A549 treated with ZK216348 at 1 μM for 4 hours (cell line): Measurements from ENCODE around the gene KRT10. TPM values are rescaled to one million over a fixed set of nuclear protein-coding genes. Genes with fewer than 3 reads are reported as not detected.

Experiments
- total RNA-seq: library from RNA; stranded (reverse); fragments of 200-300 nt; extraction: Qiagen RNA extraction; gene quantifications from 5 replicates; pipeline ENCODE4 v1.2.3, GENCODE V29; 2022; ENCODE audit warnings: low read depth

Gene KRT10
- total RNA-seq = 99.6 to 118 TPM (median 105 TPM) in 5 replicates

GRCh38 chr17:40822132-40822812 is at the start of gene KRT10:
Gene KRT10, minus strand, starts transcription at chr17:40822614. Its CDS starts 29 bp downstream, at chr17:40822585.

GRCh38 chr17:40866838-40867237 is 44.4 kb upstream of the KRT10 start, which contains the start of gene KRT12:
Gene KRT12, minus strand, starts transcription at chr17:40867223. Its CDS starts 37 bp downstream, at chr17:40867186.

GRCh38 chr17:40799859-40800258 is 22.6 kb downstream of the KRT10 start, which contains the start of gene KRT28:
Gene KRT28, minus strand, starts transcription at chr17:40799959. Its CDS starts 66 bp downstream, at chr17:40799893.

GRCh38 chr17:40782450-40782849 is 40.0 kb downstream of the KRT10 start, which contains the start of gene KRT27:
Gene KRT27, minus strand, starts transcription at chr17:40782550. Its CDS starts 57 bp downstream, at chr17:40782493.

GRCh38 chr17:40772101-40772500 is 50.3 kb downstream of the KRT10 start, which contains the start of gene KRT26:
Gene KRT26, minus strand, starts transcription at chr17:40772201. Its CDS starts 88 bp downstream, at chr17:40772113.

Other genes with a start within 250 kb of the KRT10 start
- 105 to 119 TPM (median 113 TPM) in 5 replicates for gene SMARCE1, start 174.8 kb downstream of the KRT10 start, total RNA-seq
- 0.41 to 1.1 TPM (median 0.59 TPM) in 5 replicates for gene KRT222, start 157.4 kb downstream of the KRT10 start, total RNA-seq
- not detected in 5 replicates for gene KRT24, start 118.9 kb downstream of the KRT10 start, total RNA-seq
- gene KRT25, start 67.3 kb downstream of the KRT10 start, total RNA-seq = not detected in 5 replicates
- gene KRT26, start 50.4 kb downstream of the KRT10 start, total RNA-seq = not detected in 5 replicates
- gene KRT27, start 40.1 kb downstream of the KRT10 start, total RNA-seq = not detected in 5 replicates
- not detected in 5 replicates for gene KRT28, start 22.7 kb downstream of the KRT10 start, total RNA-seq
- gene KRT12, start 44.6 kb upstream of the KRT10 start, total RNA-seq = not detected in 5 replicates
- 0.18 to 0.61 TPM (median 0.31 TPM) in 5 replicates for gene KRT20, start 62.6 kb upstream of the KRT10 start, total RNA-seq
- 0.08 to 0.31 TPM (median 0.18 TPM) in 3 of 5 replicates, not detected in the others for gene KRT23, start 115.0 kb upstream of the KRT10 start, total RNA-seq
- not detected in 5 replicates for gene KRT39, start 144.3 kb upstream of the KRT10 start, total RNA-seq
- not detected in 5 replicates for gene KRT40, start 161.7 kb upstream of the KRT10 start, total RNA-seq
- gene KRTAP3-3, start 171.6 kb upstream of the KRT10 start, total RNA-seq = not detected in 5 replicates
- gene KRTAP3-2, start 177.3 kb upstream of the KRT10 start, total RNA-seq = not detected in 5 replicates
- gene KRTAP3-1, start 186.5 kb upstream of the KRT10 start, total RNA-seq = not detected in 5 replicates
- gene KRTAP1-5, start 204.6 kb upstream of the KRT10 start, total RNA-seq = not detected in 5 replicates
- not detected in 5 replicates for gene KRTAP1-4, start 207.6 kb upstream of the KRT10 start, total RNA-seq
- gene KRTAP1-3, start 212.3 kb upstream of the KRT10 start, total RNA-seq = not detected in 5 replicates
- gene KRTAP1-1, start 218.8 kb upstream of the KRT10 start, total RNA-seq = not detected in 5 replicates
- gene KRTAP2-1, start 224.7 kb upstream of the KRT10 start, total RNA-seq = not detected in 5 replicates
- gene KRTAP2-2, start 232.6 kb upstream of the KRT10 start, total RNA-seq = not detected in 5 replicates
- not detected in 5 replicates for gene KRTAP2-3, start 237.5 kb upstream of the KRT10 start, total RNA-seq
- not detected in 5 replicates for gene KRTAP2-4, start 243.3 kb upstream of the KRT10 start, total RNA-seq